Fibroblast of pulmonary artery (primary cell): Measurements from ENCODE around the gene PPP1R37.
A peak's percentile ranks its signal among the peaks of the same experiment; 100 is the strongest.

Experiments
- DNase-seq: peaks from one replicate; pipeline ENCODE4 v3.0.0-alpha.2; 2010; ENCODE audit warnings: low read depth
- H3K4me3 ChIP-seq: replicated peaks from 2 replicates; pipeline ENCODE4 v1.5.1; 2011; ENCODE audit warnings: low read depth, mild to moderate bottlenecking, control low read depth, low read length, moderate library complexity
- TF ChIP-seq, protein P1 (sequence below): IDR thresholded peaks from 2 replicates; pipeline ENCODE4 v1.5.1; 2011; ENCODE audit warnings: mild to moderate bottlenecking, control low read depth, low read length, inconsistent platforms; ENCODE audit errors: missing control alignments

The PPP1R37 gene

DNA sequence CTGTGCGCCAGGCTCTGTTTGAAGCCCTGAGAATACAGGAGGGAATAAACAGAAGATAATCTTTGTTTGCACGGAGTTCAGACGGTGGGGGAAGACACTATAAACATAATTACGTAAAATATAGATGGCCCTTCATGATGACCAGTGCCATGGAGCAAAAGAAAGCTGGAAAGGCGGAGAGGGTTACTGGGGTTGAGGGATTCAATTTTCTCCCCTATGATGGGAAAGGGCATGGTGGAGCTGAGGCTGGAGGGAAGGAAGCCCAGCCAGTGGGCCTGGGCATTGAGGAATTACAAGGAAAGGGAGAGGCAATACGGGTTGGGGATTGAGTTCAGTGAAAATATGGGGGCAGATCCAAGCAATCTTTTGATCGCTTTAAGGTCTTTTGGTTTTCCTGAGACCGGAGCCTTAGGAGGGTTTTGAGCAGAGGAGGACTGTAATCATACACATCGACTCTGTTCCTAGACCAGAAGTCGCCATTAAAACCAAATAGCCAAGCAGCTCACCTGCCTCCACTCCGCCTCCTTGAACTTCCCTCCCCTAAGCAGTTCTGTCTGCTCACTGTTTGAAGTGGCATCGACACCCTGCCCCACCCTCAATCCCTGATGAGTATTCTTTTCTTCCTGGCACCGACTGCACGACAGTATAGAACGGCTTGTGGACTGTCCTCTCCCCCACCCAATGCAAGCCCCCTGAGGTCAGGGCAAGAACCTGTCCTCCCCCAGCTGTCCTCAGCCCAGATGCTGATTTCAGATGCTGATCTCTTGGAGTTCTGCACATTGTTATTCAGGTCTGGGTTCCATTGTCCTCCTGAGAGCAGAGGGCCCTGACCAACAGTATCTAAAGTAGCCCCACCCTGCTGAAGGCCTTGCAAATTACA, 15.9 kb upstream of the PPP1R37 start:
- DNase-seq: no peak
- peak overlapping the region; percentile 48 for H3K4me3 ChIP-seq
- TF ChIP-seq, protein P1, sequence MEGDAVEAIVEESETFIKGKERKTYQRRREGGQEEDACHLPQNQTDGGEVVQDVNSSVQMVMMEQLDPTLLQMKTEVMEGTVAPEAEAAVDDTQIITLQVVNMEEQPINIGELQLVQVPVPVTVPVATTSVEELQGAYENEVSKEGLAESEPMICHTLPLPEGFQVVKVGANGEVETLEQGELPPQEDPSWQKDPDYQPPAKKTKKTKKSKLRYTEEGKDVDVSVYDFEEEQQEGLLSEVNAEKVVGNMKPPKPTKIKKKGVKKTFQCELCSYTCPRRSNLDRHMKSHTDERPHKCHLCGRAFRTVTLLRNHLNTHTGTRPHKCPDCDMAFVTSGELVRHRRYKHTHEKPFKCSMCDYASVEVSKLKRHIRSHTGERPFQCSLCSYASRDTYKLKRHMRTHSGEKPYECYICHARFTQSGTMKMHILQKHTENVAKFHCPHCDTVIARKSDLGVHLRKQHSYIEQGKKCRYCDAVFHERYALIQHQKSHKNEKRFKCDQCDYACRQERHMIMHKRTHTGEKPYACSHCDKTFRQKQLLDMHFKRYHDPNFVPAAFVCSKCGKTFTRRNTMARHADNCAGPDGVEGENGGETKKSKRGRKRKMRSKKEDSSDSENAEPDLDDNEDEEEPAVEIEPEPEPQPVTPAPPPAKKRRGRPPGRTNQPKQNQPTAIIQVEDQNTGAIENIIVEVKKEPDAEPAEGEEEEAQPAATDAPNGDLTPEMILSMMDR: no peak

DNA sequence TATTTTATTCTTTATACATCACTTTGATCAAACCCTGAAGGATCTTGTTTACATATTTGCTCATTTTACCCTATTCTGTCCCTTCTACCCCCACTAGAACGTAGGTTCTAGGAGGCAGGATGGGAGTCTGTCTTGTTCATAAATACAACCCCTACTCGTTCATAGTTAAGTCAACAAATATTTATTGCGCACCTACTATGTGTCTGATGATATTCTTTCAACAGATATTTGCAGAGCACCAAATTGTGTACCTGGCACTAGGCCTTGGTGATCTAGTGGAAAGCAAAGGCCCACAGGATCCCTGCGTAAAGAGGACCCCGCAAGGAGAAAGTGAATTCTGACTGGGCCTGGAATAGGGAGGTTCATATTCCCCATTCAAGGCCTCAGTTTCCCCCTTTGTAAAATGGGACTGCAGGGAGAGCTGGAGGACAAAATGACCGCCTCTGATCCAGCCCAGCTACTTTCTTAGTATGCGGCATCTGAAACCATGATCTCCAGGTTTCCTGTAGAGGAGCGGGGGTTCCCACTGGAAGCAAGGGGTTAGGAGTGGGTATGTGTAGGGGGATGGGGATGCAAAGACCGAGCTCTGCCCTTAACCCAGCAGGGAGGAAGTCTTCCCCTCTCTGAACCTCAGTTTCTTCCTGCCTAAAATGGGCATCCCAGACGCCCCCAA, 14.5 kb upstream of the PPP1R37 start:
- TF ChIP-seq, protein P1: no peak
- peak overlapping the region; percentile 96 for H3K4me3 ChIP-seq
- no peak for DNase-seq

DNA sequence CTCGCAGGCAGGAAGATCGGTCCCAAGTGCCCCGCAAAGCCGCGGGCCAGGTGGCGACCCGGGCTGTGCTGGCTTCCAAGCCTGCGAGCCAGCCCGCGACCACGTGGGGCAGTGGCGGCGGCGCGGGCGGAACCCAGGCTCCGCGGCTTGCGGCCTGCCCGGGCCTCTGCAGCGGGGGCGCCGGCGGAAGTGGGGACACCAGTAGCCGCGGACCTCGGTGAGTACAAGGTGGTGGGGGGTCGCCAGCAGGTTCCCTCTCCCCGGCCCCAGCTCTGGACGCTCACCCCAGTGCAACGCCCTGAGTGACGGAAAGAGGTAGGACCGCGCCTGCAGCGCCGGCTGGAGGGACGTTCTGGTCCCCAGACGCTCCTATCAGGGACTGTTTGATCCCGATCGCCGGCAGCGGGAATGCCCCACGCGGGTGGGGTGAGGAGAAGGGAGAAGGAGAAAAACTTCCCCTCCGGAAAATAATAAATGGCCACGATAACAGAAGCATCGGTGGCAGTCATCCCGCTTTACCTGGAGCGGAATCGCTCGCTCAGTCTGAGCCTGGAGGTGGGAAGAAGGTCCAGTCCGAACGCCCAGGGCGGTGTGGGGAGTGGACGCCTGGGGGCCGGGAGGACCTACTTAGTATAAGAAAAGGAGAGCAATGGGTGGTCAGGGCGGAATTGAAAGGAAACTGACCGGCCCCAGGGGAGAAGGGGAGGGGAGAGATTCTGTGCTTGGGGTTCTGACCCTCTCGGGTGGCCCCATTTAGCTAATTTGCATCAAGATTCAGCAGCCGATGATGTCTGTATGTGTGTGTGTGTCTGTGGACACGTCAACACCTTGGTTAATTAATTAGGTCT, 13.7 kb upstream of the PPP1R37 start, which contains the start of gene GEMIN7:
Gene GEMIN7 (plus strand): TSS at position 198 of the 848 bp plus-strand sequence. CDS start 10,855 bp downstream, outside the sequence.
- TF ChIP-seq, protein P1: no peak
- DNase-seq: peak; percentile 72
- peak within 1 kb of the TSS; percentile 96 for H3K4me3 ChIP-seq

DNA sequence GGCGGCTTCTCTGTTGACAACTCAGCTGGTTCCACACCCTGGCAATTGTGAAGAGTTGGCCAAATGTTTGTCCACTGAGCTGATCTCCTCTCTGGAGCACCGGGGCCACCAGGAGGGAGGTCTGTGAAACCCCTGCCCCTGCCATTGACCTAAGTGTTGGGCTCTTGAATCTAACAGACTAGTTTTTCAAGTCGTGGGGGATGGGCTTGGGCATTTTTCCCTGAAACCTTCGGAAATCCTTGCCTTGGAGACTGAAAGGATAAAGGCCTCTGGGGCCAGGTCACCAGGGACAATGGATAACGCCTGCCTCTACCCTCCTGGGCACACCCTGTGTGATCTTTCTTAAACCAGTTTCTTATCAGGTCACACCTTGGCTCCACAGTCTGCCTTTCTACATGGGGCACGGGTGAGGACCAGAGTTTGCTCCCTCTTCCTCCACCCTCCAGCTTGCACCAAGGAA, 13.0 kb upstream of the PPP1R37 start:
- H3K4me3 ChIP-seq: peak overlapping the region; percentile 96
- DNase-seq: no peak
- TF ChIP-seq, protein P1: no peak

DNA sequence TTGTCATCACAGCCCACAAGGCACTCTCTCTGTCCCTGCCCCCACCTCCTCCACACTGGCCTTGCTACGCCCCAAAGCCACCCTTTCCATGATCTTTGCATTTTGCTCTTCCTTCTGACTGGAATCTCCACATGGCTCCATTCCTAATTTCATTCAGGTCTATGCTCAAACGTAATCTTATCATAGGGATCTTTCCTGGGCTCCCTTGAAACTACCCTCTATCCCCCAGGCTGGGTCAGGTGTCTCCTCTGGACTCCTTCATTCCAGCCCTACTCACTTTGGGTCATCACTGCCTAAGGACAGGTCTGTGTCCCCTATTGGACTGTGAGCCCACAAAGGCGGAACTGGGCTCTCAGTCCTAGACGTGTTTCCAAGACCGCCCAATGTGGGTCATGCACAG, 10.8 kb upstream of the PPP1R37 start:
- TF ChIP-seq, protein P1: no peak
- no peak for DNase-seq
- no peak overlapping the region for H3K4me3 ChIP-seq

DNA sequence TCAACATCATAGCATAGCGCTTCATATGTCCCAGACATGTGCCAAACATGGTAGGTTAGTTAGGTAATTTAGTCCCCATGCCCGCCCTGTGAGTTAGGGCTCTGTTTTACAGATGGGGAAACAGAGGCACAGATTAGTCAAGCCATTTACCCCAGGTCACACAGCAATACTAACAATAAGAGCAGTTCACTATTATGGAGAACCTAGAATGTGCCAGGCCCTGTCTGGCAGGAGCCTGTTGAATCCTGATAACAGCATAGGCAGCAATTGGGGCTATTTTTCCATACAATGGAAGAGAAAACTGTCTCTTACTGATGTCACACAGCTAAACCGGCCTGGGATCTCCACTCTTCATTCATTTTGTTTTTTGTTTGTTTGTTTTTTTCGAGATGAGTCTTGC, 6.5 kb upstream of the PPP1R37 start:
- TF ChIP-seq, protein P1: no peak
- no peak overlapping the region for H3K4me3 ChIP-seq
- DNase-seq: no peak
